ENCODE results near the gene ROBO4. TPM values are rescaled to one million over a fixed set of nuclear protein-coding genes. Genes with fewer than 3 reads are reported as not detected.

ROBO4 gene
- total and polyA plus RNA-seq, 4 donors, result 2.4 to 41.9 (median 11.2) TPM

GRCh38 chr11:124879493-124880289, 18.0 kb downstream of the ROBO4 start:
- no peaks in the 10 kb centered on the region for H3K9me3 ChIP-seq (ENCODE audit: control insufficient read depth, low read length)
- no peaks in the 10 kb centered on the region for H3K36me3 ChIP-seq (ENCODE audit: control insufficient read depth in 1 of 2, insufficient read depth in 2 of 2, low read length in 1 of 2)
- no peaks in the 10 kb centered on the region for H3K4me1 ChIP-seq (ENCODE audit: control insufficient read depth in 1 of 2, insufficient read depth in 2 of 2, low read length in 2 of 2)
- DNase-seq, result peak in 1 of 2 donors; percentile 72
- ATAC-seq (ENCODE audit: low FRiP score), result no peak
- H3K27me3 ChIP-seq (ENCODE audit: control insufficient read depth in 1 of 2, insufficient read depth in 2 of 2, low read length in 1 of 2), result no peaks in the 10 kb centered on the region
- no peak overlapping the region for H3K27ac ChIP-seq (ENCODE audit: low read depth in 1 of 2, low read length in 2 of 2)
- H3K4me3 ChIP-seq (ENCODE audit: low read length in 2 of 2), result no peak overlapping the region
- intact Hi-C loops (cut with DNase I), result loop anchor here in 1 of 2 donors (10.0 kb wide), 1 partner anchor 465 kb away; no protein-coding TSS in a partner anchor
- WGBS, 2 donors, result 94 to 98% methylated on average over 16 of the region's 16 CpGs

- no peak for ATAC-seq (ENCODE audit: low FRiP score)
- DNase-seq, result peak in 1 of 2 donors; percentile 57
- no peaks in the 10 kb centered on the region for H3K9me3 ChIP-seq (ENCODE audit: control insufficient read depth, low read length)
- intact Hi-C loops (cut with DNase I), result loop anchor here in 1 of 2 donors (10.0 kb wide), 1 partner anchor 464 kb away; no protein-coding TSS in a partner anchor
- no peaks in the 10 kb centered on the region for H3K27me3 ChIP-seq (ENCODE audit: control insufficient read depth in 1 of 2, insufficient read depth in 2 of 2, low read length in 1 of 2)
- no peak overlapping the region for H3K27ac ChIP-seq (ENCODE audit: low read depth in 1 of 2, low read length in 2 of 2)
- no peak overlapping the region for H3K4me3 ChIP-seq (ENCODE audit: low read length in 2 of 2)
- no peaks in the 10 kb centered on the region for H3K36me3 ChIP-seq (ENCODE audit: control insufficient read depth in 1 of 2, insufficient read depth in 2 of 2, low read length in 1 of 2)
- WGBS, 2 donors, result 94 to 95% methylated on average over 11 of the region's 11 CpGs
- no peaks in the 10 kb centered on the region for H3K4me1 ChIP-seq (ENCODE audit: control insufficient read depth in 1 of 2, insufficient read depth in 2 of 2, low read length in 2 of 2)
Measured at GRCh38 chr11:124878759-124879492, 18.7 kb downstream of the ROBO4 start.

- no peaks in the 10 kb centered on the region for H3K36me3 ChIP-seq (ENCODE audit: control insufficient read depth in 1 of 2, insufficient read depth in 2 of 2, low read length in 1 of 2)
- H3K27ac ChIP-seq (ENCODE audit: low read depth in 1 of 2, low read length in 2 of 2), result no peak overlapping the region
- no peak overlapping the region for H3K4me3 ChIP-seq (ENCODE audit: low read length in 2 of 2)
- ATAC-seq (ENCODE audit: low FRiP score) (no peak), DNase-seq (peak in 1 of 2 donors; percentile 68)
- no peaks in the 10 kb centered on the region for H3K4me1 ChIP-seq (ENCODE audit: control insufficient read depth in 1 of 2, insufficient read depth in 2 of 2, low read length in 2 of 2)
- intact Hi-C loops (cut with DNase I), result loop anchor here in 1 of 2 donors (10.0 kb wide), 1 partner anchor 463 kb away; no protein-coding TSS in a partner anchor
- WGBS, 2 donors, result 75 to 80% methylated on average over 13 to 17 of the region's 17 CpGs
- H3K27me3 ChIP-seq (ENCODE audit: control insufficient read depth in 1 of 2, insufficient read depth in 2 of 2, low read length in 1 of 2), result no peaks in the 10 kb centered on the region
- no peaks in the 10 kb centered on the region for H3K9me3 ChIP-seq (ENCODE audit: control insufficient read depth, low read length)
Measured at GRCh38 chr11:124877910-124878758, 19.5 kb downstream of the ROBO4 start.

DNA sequence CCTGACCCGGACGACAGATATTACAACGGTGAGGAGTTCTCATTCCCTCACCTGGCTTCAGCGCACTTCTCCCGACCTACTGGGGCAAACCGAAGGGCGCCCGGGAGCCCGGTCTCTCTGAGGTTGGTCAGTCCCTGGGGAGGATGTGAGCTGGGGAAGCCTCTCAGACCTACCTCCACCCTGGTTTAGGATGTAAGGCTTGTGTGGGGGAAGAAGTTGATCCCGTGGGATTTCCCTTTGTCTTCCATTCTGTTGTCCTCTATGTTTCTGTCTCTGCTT, 20.1 kb downstream of the ROBO4 start:
- Histone ChIP-seq H3K27ac (ENCODE audit: low read depth in 1 of 2, low read length in 2 of 2) (no peak overlapping the region), H3K36me3 (ENCODE audit: control insufficient read depth in 1 of 2, insufficient read depth in 2 of 2, low read length in 1 of 2) (no peaks in the 10 kb centered on the region), H3K9me3 (ENCODE audit: control insufficient read depth, low read length) (no peaks in the 10 kb centered on the region), H3K4me3 (ENCODE audit: low read length in 2 of 2) (no peak overlapping the region), H3K4me1 (ENCODE audit: control insufficient read depth in 1 of 2, insufficient read depth in 2 of 2, low read length in 2 of 2) (no peaks in the 10 kb centered on the region), H3K27me3 (ENCODE audit: control insufficient read depth in 1 of 2, insufficient read depth in 2 of 2, low read length in 1 of 2) (no peaks in the 10 kb centered on the region)
- no peak for DNase-seq
- intact Hi-C loops (cut with DNase I), result loop anchor here in 1 of 2 donors (10.0 kb wide), 1 partner anchor 463 kb away; no protein-coding TSS in a partner anchor
- WGBS, 2 donors, result 51 to 57% methylated on average over 10 of the region's 10 CpGs
- no peak for ATAC-seq (ENCODE audit: low FRiP score)

DNA sequence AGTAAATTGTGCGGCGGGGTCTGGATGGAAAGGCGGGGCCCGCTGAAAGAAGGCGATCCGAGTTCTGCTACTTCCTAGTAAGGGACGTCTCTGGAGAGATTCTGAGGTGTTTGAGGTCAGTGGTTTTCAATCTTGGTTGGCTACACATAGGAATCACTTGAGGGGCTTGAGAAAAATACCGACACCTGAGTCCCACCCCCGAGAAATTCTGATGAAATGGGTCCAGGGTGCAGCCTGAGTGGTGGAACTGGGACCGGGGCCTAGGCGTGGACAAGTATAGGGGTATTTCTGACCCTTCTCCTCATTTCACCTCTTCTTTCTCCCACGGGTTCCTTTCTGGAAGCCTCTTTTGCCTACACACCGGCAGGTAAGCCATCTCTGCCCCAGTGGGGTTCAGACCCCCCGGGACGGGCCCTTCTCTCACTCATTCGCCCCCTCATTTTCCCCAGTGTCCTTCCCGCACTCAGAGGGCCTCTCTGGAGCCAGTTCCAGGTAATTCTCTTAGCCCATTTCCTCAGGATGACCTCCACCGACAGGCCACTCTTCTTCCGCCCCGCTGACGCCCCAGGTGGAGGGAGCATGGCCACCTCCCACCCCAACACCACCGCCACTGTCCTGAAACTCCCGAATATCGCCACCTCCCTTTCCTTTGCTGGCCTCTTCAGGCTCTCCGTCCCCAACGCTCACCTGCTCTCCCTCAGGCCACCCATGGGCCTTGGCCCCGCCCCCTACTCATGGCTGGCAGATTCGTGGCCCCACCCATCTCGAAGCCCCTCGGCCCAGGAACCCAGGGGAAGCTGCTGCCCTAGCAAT, 20.6 kb downstream of the ROBO4 start:
- WGBS, 2 donors, result 27 to 28% methylated on average over 30 of the region's 30 CpGs
- DNase-seq (no peak), ATAC-seq (ENCODE audit: low FRiP score) (no peak)
- intact Hi-C loops (cut with DNase I), result loop anchor here in 1 of 2 donors (10.0 kb wide), 1 partner anchor 462 kb away; no protein-coding TSS in a partner anchor
- Histone ChIP-seq H3K27me3 (ENCODE audit: control insufficient read depth in 1 of 2, insufficient read depth in 2 of 2, low read length in 1 of 2) (no peaks in the 10 kb centered on the region), H3K36me3 (ENCODE audit: control insufficient read depth in 1 of 2, insufficient read depth in 2 of 2, low read length in 1 of 2) (no peaks in the 10 kb centered on the region), H3K9me3 (ENCODE audit: control insufficient read depth, low read length) (no peaks in the 10 kb centered on the region), H3K4me3 (ENCODE audit: low read length in 2 of 2) (peak overlapping the region; percentile 15 to 49), H3K27ac (ENCODE audit: low read depth in 1 of 2, low read length in 2 of 2) (no peak overlapping the region), H3K4me1 (ENCODE audit: control insufficient read depth in 1 of 2, insufficient read depth in 2 of 2, low read length in 2 of 2) (no peaks in the 10 kb centered on the region)

DNA sequence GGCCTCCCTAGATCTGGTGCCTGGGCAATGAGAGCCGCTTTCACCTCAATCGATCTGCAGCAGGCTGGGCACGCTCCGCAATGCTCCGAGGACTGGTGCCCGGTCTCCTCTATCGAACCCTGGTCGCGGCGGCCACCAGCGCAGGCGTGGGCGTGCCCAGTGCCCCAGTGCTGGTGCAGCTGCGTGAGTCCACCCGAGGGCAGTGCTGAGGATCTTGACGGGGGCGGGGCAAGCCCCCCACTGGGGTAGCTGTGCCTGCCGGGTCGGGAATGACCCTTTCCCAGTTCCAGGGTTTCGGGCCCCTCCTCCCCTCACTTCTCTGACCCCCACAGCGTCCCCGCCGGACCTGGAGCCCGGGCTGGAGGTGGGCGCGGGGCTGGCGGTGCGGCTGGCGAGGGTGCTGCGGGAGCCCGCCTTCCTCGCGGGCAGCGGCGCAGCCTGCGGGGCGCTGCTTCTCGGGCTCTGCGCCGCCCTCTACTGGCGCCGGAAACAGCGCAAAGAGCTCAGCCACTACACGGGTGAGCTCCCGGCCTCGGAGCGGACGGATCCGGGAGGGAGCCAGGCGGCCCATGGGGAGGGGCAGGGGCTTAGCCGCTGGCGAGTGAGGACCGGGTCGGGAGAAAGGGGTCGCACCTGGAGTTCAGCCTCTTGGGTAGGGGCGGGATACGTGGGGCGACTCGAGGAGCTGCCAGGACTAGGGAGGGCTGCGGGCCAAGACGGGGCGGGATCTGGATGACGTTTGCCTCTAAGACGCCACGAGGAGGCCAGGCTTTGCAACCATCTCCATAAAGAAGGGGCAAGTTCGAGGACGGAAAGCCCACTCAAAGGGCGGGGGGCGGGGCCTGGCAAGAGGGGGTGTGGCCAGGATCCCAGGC, 21.5 kb downstream of the ROBO4 start:
- DNase-seq, result peak; percentile 91 to 95
- WGBS, 2 donors, result 1% methylated on average over 69 of the region's 69 CpGs
- peak overlapping the region in 1 of 2 donors; percentile 6 for H3K27ac ChIP-seq (ENCODE audit: low read depth in 1 of 2, low read length in 2 of 2)
- no peaks in the 10 kb centered on the region for H3K27me3 ChIP-seq (ENCODE audit: control insufficient read depth in 1 of 2, insufficient read depth in 2 of 2, low read length in 1 of 2)
- no peaks in the 10 kb centered on the region for H3K36me3 ChIP-seq (ENCODE audit: control insufficient read depth in 1 of 2, insufficient read depth in 2 of 2, low read length in 1 of 2)
- H3K9me3 ChIP-seq (ENCODE audit: control insufficient read depth, low read length), result no peaks in the 10 kb centered on the region
- H3K4me1 ChIP-seq (ENCODE audit: control insufficient read depth in 1 of 2, insufficient read depth in 2 of 2, low read length in 2 of 2), result no peaks in the 10 kb centered on the region
- intact Hi-C loops (cut with DNase I), result loop anchor here in 1 of 2 donors (10.0 kb wide), 1 partner anchor 461 kb away; no protein-coding TSS in a partner anchor
- peak overlapping the region; percentile 15 to 49 for H3K4me3 ChIP-seq (ENCODE audit: low read length in 2 of 2)
- ATAC-seq (ENCODE audit: low FRiP score), result peak; percentile 94

DNA sequence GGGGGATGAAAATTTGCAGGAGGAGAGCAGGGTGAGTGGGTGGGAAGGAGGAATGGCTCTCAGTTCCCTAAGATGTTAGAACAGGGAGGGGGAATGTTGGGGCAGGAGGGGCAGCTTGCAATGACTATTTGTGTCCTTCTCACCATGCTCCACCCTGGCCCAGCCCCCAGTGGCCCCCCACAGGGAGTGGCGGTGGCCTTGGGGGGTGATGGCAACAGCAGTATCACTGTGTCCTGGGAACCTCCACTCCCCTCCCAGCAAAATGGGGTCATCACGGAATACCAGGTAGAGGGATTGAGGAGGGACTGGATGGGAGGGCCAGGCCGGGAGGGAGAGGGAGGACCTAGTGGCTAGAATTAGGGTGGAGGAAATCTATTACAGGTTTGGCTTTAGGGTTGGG, 22.3 kb downstream of the ROBO4 start:
- intact Hi-C loops (cut with DNase I), result loop anchor here in 1 of 2 donors (10.0 kb wide), 1 partner anchor 461 kb away; no protein-coding TSS in a partner anchor
- H3K9me3 ChIP-seq (ENCODE audit: control insufficient read depth, low read length), result no peaks in the 10 kb centered on the region
- H3K27me3 ChIP-seq (ENCODE audit: control insufficient read depth in 1 of 2, insufficient read depth in 2 of 2, low read length in 1 of 2), result no peaks in the 10 kb centered on the region
- no peak overlapping the region for H3K4me3 ChIP-seq (ENCODE audit: low read length in 2 of 2)
- no peak overlapping the region for H3K27ac ChIP-seq (ENCODE audit: low read depth in 1 of 2, low read length in 2 of 2)
- ATAC-seq (ENCODE audit: low FRiP score), result no peak
- no peaks in the 10 kb centered on the region for H3K4me1 ChIP-seq (ENCODE audit: control insufficient read depth in 1 of 2, insufficient read depth in 2 of 2, low read length in 2 of 2)
- 55 to 65% methylated on average over 3 of the region's 3 CpGs for WGBS, 2 donors
- no peaks in the 10 kb centered on the region for H3K36me3 ChIP-seq (ENCODE audit: control insufficient read depth in 1 of 2, insufficient read depth in 2 of 2, low read length in 1 of 2)
- no peak for DNase-seq
